GM18502 (cell line): ENCODE measurements around the gene LGI2.

Source experiments
- ATAC-seq: cut with Tn5 transposase; IDR thresholded peaks from one replicate; pipeline ENCODE4 v1.9.1; 2021; ENCODE audit warnings: mild to moderate bottlenecking; ENCODE audit not compliant: unreplicated experiment, poor library complexity

LGI2 gene

DNA sequence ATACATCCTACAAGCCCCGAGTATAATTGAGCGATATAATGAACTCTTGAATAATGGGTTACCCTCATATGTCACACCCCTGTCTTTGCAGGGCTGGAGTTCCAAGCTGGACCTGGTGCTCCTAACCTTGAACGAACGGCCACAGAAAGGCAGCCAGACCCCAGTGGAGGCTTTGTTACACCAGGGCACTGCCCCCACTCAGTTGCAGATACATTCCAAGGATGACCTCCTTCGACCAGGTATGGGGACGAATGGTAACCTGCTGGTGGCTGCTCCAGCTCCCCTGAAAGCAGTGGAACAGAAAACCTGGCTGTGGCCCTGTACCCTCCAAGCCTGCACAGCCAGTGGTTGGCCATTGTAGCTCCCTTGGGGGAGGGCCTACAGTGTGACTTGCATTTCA, 61.3 kb downstream of the LGI2 start:
- no peak for ATAC-seq

DNA sequence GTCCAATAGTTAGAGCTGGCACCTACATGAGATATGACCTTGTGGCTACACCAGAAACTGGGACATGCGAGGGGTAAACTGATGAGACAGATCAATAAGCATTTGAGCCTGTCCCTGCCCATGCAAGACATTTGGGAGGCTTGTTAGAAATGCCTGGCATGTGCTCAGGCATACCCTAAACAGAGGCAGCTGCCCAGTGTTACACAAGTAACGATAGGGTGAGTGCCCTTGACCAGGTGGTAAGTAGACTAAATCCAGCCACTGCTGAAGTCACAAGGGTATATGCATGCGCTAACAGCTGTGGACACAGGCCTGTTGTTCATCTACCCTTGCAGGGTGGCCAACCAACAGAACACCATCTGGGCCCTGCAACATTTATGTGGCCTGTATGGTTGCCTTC, 61.8 kb downstream of the LGI2 start:
- no peak for ATAC-seq

DNA sequence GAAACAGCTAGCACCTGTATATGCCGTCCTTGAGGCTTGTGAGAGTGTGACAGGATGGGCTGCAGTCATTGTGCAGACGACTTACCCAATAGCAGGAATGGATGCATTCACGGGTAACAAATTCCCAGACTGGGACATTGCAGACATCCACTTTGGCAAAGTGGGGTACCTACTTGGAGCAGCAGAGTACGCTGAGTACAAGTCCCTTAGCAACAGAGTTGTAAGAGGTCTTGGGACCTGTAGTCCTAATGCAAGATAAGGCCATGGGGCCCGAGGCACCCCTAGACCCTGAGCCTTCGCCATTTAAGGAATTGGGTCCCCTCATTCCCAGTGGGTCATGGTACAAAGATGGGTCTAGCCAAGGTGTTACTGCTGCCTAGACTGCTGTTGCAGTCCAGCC, 62.5 kb downstream of the LGI2 start:
- ATAC-seq = no peak

DNA sequence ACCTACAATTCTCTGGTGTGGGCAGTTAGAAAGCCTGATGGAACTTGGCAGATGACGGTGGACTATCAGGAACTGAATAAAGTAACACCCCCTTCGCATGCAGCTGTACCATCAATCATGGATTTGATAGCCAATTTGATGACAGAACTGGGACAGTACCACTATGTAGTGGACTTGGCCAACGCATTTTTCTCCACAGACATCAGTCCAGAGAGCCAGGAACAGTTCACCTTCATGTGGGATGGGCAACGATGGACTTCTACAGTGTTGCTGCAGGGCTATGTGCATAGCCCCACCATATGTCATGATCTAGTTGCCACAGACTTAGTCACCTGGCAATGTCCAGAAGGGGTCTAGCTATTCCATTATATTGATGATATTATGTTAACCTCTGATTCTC, 63.4 kb downstream of the LGI2 start:
- no peak for ATAC-seq

DNA sequence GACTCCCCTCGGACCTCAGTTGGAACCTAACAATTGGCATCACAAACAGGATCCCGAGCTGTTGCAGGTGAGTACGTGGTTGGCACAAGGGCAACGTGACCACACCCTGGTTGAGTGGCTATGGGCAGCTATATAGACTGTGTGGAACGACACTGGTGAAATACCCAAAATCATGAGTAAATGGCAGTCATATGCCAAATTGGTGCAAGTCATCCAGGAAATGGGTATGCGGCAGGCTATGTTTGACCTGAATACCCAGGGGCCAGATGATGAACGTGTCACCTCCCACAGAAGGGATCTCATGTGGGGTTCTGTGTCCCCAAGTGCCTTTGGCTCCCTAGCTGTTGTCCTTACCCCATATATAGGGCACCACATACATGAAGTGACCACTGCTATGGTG, 64.7 kb downstream of the LGI2 start:
- no peak for ATAC-seq

DNA sequence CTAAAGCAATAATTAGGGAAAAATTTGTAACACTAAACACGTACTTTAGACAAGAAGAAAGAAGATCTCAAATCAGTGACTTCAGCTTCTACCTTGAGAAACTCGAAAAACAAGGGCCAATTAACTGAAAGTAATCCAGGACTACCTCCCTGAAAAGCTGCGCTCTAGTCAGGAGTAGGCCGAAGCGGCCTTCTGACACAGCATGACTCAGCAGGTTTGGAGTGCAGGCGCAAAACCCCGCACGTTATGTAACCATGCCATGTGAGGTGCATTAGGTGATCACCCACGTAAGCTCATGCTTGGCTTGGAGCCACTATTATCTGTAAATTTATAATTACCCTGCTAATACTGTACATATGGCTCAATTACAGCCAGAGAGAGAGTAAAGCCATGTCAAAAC, 65.1 kb downstream of the LGI2 start:
- no peak for ATAC-seq

DNA sequence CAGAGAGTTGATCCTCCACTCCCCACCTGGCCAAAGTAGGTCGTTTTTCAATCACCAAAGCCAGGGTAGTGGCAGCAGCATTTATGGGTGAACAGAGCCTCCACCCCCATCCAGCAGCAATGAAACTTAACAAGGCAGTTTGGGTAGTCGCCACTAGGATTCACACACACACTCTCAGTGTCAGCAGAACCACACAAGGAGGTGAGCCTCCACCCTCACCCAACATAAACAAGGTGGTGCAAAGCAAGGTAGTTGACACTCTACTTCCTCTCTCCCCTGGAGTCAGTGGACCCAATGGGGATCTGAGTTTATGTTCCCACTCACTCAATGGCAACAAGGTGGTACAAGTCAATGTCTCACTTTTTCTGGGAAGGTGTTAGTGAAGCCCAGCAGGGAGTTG, 67.5 kb downstream of the LGI2 start:
- no peak for ATAC-seq

DNA sequence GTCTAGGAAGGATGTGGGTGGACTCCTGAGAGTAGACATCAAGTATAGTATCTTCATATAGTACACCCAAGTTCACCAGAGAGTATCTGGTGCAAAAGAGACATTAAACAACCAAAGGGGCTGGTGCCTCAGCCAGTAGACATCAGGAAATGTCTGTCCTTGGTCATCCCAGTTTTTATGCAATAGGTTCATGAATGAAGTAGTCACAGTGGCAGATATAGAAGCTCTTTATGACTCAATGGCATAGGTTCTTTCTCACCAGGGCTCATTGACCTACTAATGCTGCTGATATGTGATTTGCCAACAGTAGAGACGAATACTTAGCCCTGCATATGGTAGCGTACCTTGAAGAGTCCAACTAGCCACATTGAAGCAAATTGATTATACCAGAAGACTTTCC, 72.9 kb downstream of the LGI2 start:
- no peak for ATAC-seq

DNA sequence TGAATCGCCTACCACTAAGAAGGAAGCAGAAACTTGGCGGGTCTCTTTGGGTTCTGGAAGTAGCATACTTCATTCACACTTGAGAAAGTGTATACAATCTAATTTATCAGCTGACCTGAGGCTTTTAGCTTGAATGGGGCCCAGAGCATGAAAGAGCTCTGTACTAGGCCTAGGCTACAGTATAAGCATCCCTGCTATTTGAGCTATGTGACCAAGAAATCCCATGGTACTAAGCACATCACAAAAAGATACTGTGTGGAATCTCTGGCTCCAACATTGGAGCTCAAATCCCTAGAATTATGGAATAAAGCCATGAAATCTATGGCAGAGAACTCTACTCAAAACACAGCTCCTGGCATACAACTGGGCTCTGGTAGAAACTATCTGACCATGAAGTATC, 74.0 kb downstream of the LGI2 start:
- no peak for ATAC-seq

DNA sequence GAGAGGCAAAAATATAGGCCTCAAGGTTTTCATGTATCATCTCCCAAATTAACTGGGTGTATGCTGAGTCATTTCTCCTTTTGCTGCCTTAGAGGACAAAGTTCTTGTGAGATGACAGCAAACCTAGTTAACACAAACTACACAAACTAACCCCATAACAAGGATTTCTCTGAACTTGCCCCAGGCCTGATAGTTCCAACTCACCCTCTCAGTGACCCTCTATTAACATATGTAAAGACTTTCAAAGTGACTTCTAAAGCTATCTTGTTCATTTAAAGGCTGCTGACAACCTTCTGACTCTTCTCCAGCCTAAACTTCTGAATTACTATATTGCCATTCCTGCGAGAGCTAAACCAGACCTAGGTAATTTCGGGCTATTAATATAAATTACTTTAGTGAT, 74.7 kb downstream of the LGI2 start:
- no peak for ATAC-seq

DNA sequence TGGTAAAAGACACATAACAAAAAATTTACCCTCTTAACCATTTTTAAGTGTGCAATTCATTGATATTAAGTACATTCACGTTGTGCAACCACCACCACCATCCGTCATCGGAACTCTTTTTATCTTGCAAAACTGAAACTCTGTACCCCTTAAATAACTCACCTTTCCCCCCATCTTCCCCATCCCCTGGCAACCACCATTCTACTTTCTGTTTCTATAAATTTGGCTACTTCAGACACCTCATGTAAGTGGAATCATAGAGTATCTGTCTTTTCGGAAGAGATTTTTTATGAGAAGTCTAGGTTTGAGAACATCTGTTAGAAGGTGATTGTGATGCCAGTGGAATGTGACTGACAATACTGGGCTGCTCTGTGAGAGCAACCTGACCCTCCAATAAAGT, 78.1 kb downstream of the LGI2 start:
- ATAC-seq = no peak

DNA sequence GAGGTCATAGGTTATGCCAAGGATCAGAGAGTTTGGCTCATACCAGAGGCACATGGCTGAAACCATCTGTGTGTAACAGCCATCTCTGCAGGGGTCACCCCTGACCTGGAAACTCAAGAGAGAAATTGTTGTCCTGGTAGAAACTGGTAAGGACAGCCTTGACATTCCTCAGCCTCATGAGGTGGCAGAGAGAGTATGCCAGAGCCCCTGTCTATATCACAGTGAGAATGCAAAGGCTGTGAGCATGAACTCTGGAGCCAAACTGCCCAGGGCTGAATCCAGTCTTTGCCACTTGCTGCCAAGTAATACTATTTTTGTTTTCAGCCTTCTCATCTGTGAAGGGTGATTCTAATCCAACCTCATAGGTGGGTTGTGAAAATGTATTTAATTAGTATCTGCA, 80.8 kb downstream of the LGI2 start:
- ATAC-seq = no peak
